A673 (cell line): ENCODE results near the gene GNAQ. TPM values are rescaled to one million over a fixed set of nuclear protein-coding genes. Genes with fewer than 3 reads are reported as not detected.

Experiments used
- BruUV-seq: library from RNA; stranded (reverse); fragments of 400-500 nt; replicated peaks from 2 replicates; lab custom pipeline; 2021; lab: Mats Ljungman, UMichigan
- CTCF ChIA-PET: fragments of 300-600 bp; sonication (Branson Sonifier 250); formaldehyde crosslinking; loops from one replicate; lab custom pipeline; 2022; ENCODE audit warnings: antibody characterized with exemption; lab: Charles Lee
- POLR2A ChIA-PET: fragments of 300-600 bp; sonication (Branson Sonifier 250); formaldehyde crosslinking; loops from one replicate; lab custom pipeline; 2022; ENCODE audit warnings: antibody characterized with exemption; ENCODE audit not compliant: low non-redundant PET; lab: Charles Lee
- DNase-seq: peaks from one replicate; pipeline ENCODE4 v3.0.0-alpha.2; 2015; ENCODE audit warnings: low spot score
- H3K27ac ChIP-seq: fragments of 200-600 bp; sonication (generic); 2 replicates; pipeline ENCODE4 v1.5.1; 2016; ENCODE audit warnings: mixed run types, low read depth, mild to moderate bottlenecking, mixed read lengths, antibody characterized with exemption, low read length; ENCODE audit not compliant: poor library complexity, severe bottlenecking
- H3K27me3 ChIP-seq: fragments of 200-600 bp; sonication (generic); replicated peaks from 2 replicates; pipeline ENCODE4 v1.6.1; 2017; ENCODE audit warnings: mixed run types, low read depth, mild to moderate bottlenecking, mixed read lengths, antibody characterized with exemption, low read length; ENCODE audit not compliant: insufficient read depth, poor library complexity
- H3K36me3 ChIP-seq: fragments of 200-600 bp; sonication (generic); 2 replicates; pipeline ENCODE4 v1.6.1; 2016; ENCODE audit warnings: mixed run types, mild to moderate bottlenecking, mixed read lengths, antibody characterized with exemption, low read length; ENCODE audit not compliant: insufficient read depth, poor library complexity, severe bottlenecking
- H3K4me1 ChIP-seq: fragments of 200-600 bp; sonication (generic); 2 replicates; pipeline ENCODE4 v1.6.1; 2017; ENCODE audit warnings: mixed run types, mild to moderate bottlenecking, mixed read lengths, antibody characterized with exemption, low read length; ENCODE audit not compliant: insufficient read depth, poor library complexity, severe bottlenecking
- H3K4me3 ChIP-seq: fragments of 200-600 bp; sonication (generic); 2 replicates; pipeline ENCODE4 v1.5.1; 2016; ENCODE audit warnings: low read depth, mixed run types, mild to moderate bottlenecking, mixed read lengths, low read length; ENCODE audit not compliant: poor library complexity, severe bottlenecking
- H3K9me3 ChIP-seq: fragments of 200-600 bp; sonication (generic); 2 replicates; pipeline ENCODE4 v1.6.1; 2016; ENCODE audit warnings: mixed run types, low read depth, mild to moderate bottlenecking, mixed read lengths, antibody characterized with exemption, low read length; ENCODE audit not compliant: poor library complexity, severe bottlenecking
- CTCF ChIP-seq: fragments of 300-800, 200-600 bp; sonication (generic); conservative IDR thresholded peaks from 2 replicates; pipeline ENCODE4 v1.5.1; 2017; ENCODE audit warnings: low read depth, mild to moderate bottlenecking, antibody characterized with exemption, low read length, moderate library complexity, mixed read lengths
- EZH2 ChIP-seq: fragments of 200-600 bp; sonication (generic); IDR thresholded peaks from 2 replicates; pipeline ENCODE4 v1.6.1; 2017; ENCODE audit warnings: borderline replicate concordance, low read depth, mild to moderate bottlenecking, mixed read lengths, antibody characterized with exemption, low read length; ENCODE audit not compliant: poor library complexity, severe bottlenecking
- intact Hi-C: fragments of 100-400 bp; cut with micrococcal nuclease; formaldehyde crosslinking; loops from one replicate; pipeline ENCODE4 v1.10.0; 2022; ENCODE audit not compliant: unreplicated experiment
- total RNA-seq: library from RNA; stranded (reverse); gene quantifications from 2 replicates; pipeline ENCODE4 v1.2.3, GENCODE V29; 2021

Gene GNAQ
- total RNA-seq, 1 experiment from 2014 or later, result 69.9 TPM

DNA sequence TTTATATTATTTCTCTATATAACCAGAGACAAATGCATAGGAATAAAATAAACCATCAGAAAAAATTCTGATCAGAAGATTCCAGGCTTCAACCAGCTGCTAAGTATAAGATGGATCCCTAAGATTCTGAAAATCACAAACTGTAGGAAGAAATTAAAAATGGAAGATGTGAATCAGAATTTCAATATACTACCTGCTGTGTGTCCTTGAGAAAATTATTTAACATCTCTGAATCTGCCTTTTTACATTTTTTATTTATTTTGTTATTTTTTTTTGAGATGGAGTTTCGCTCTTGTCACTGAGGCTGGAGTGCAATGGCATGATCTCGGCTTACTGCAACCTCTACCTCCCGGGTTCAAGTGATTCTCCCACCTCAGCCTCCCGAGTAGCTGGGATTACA lies 187.2 kb downstream of the GNAQ start:
- H3K27me3 ChIP-seq, result no peaks in the 10 kb centered on the region
- CTCF ChIA-PET, result no interaction called here
- H3K9me3 ChIP-seq, result no peaks in the 10 kb centered on the region
- intact Hi-C loops, result no loop called here
- no peak overlapping the region for H3K27ac ChIP-seq
- peaks cover 19% of the 10 kb centered on the region for H3K4me1 ChIP-seq
- no TSS peak for BruUV-seq
- POLR2A ChIA-PET, result no interaction called here
- H3K4me3 ChIP-seq, result no peak overlapping the region
- no peak for TF ChIP-seq CTCF
- no peaks in the 10 kb centered on the region for H3K36me3 ChIP-seq
- DNase-seq, result no peak

GRCh38 chr9:77843871-77844155 lies 187.8 kb downstream of the GNAQ start:
- H3K9me3 ChIP-seq, result no peaks in the 10 kb centered on the region
- no peak overlapping the region for H3K4me3 ChIP-seq
- POLR2A ChIA-PET, result no interaction called here
- no peaks in the 10 kb centered on the region for H3K36me3 ChIP-seq
- peaks cover 19% of the 10 kb centered on the region for H3K4me1 ChIP-seq
- H3K27me3 ChIP-seq, result no peaks in the 10 kb centered on the region
- TF ChIP-seq EZH2, result no peak
- no peak for TF ChIP-seq CTCF
- DNase-seq, result no peak
- intact Hi-C loops, result no loop called here
- CTCF ChIA-PET, result no interaction called here
- H3K27ac ChIP-seq, result no peak overlapping the region
- no TSS peak for BruUV-seq

DNA sequence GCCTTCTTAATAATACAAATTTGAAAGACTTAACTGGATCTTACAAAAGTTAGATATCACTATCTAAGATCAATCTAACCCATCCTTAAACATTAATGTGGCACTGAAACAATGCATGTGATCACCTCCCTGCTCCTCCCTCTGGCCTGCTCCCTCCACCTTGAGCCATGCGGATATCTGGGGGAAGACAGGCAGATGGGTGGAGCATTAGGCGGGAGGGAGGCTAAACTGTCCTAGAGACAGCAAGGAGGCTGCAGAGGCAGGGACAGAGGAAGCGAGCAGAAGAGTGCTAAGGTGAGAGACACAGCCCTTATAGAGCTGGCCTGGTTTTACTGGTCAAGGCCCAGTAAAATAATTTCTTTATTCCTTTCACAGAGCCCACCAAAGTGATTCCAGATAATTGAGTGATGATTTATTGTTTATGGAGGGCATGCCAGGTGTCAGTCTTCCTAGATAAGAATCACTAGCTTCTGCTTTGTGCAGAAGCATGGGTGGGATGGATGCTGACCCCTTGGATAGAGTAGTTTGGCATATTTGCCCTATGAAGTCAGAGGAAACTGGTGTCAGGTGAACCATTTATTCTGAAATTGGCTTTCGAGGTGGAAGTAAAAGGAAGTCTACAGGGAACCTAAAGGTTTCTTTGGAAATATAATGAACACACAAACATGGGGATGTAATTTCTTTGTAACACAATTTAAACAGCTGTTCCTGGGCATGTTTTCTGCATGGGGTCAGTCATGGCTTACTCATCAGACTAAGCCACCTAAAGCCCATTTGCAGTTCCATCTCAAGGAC lies 188.3 kb downstream of the GNAQ start:
- ChIA-PET POLR2A (no interaction called here), CTCF (no interaction called here)
- H3K27me3 ChIP-seq, result no peaks in the 10 kb centered on the region
- no peak for DNase-seq
- TF ChIP-seq EZH2 (no peak), CTCF (no peak)
- H3K36me3 ChIP-seq, result no peaks in the 10 kb centered on the region
- H3K9me3 ChIP-seq, result no peaks in the 10 kb centered on the region
- no TSS peak for BruUV-seq
- no peak overlapping the region for H3K4me3 ChIP-seq
- peaks cover 19% of the 10 kb centered on the region for H3K4me1 ChIP-seq
- H3K27ac ChIP-seq, result no peak overlapping the region
- intact Hi-C loops, result no loop called here
